Vagina (tissue), 2 donors: ENCODE data around the gene SDR9C7. TPM values are rescaled to one million over a fixed set of nuclear protein-coding genes. Genes with fewer than 3 reads are reported as not detected.
"Not testable (repeated sequence)": the region's sequence is repeated elsewhere in the genome, so short reads cannot be mapped to it uniquely, and the experiment has no call there.

ENCODE experiments used
- DNase-seq, 2 donors: peaks; one replicate each; pipeline ENCODE4 v3.0.0-alpha.2; 2017; ENCODE audit errors: extremely low spot score in 2 of 2
- H3K27ac ChIP-seq: fragments of 200-600 bp; sonication (generic); one replicate; pipeline ENCODE4 v1.5.1; 2019
- H3K27me3 ChIP-seq: fragments of 200-600 bp; sonication (generic); one replicate; pipeline ENCODE4 v1.5.1; 2019
- H3K36me3 ChIP-seq, 2 donors: fragments of 200-600 bp; sonication (generic); one replicate each; pipeline ENCODE4 v1.5.1; 2017 to 2019
- H3K4me1 ChIP-seq: fragments of 200-600 bp; sonication (generic); one replicate; pipeline ENCODE4 v1.5.1; 2019
- H3K4me3 ChIP-seq, 2 donors: fragments of 200-600 bp; sonication (generic); 1 replicate in 1 of 2; 2 replicates in 1 of 2; pipeline ENCODE4 v1.5.1; 2016 to 2019
- H3K9me3 ChIP-seq: fragments of 200-600 bp; sonication (generic); one replicate; pipeline ENCODE4 v1.5.1; 2019
- POLR2A ChIP-seq, 2 donors: fragments of 450-650 bp; IDR thresholded peaks; one replicate each; pipeline ENCODE4 v1.6.1; 2017; ENCODE audit warnings: antibody characterized with exemption in 2 of 2, mild to moderate bottlenecking in 2 of 2, moderate library complexity in 2 of 2
- POLR2AphosphoS5 ChIP-seq, 2 donors: sonication (generic); formaldehyde crosslinking; IDR thresholded peaks; one replicate each; pipeline ENCODE4 v1.9.0; 2017; ENCODE audit warnings: antibody characterized with exemption in 2 of 2, mild to moderate bottlenecking in 2 of 2, low read depth in 1 of 2; ENCODE audit not compliant: insufficient read depth in 1 of 2
- intact Hi-C: fragments of 100-400 bp; cut with DNase I; formaldehyde crosslinking; loops from one replicate; pipeline ENCODE4 v1.15.1; 2023
- total RNA-seq: library from RNA; depleted of rRNA; stranded (reverse); fragments of >200 nt; gene quantifications from one replicate; pipeline ENCODE4 v1.2.3, GENCODE V29; 2016
- TF ChIP-seq, protein P1 (sequence below), 3 experiments: fragments of 450-650 bp in 2 of 3; fragments of 200-600 bp in 1 of 3; sonication (generic) in 1 of 3; IDR thresholded peaks; one replicate each; pipeline ENCODE4 v1.5.1; 2017 to 2019; ENCODE audit warnings: antibody characterized with exemption in 3 of 3, mild to moderate bottlenecking in 2 of 3, moderate library complexity in 2 of 3

SDR9C7 gene
- total RNA-seq, 1 donor from 2014 or later = 11.0 TPM

DNA sequence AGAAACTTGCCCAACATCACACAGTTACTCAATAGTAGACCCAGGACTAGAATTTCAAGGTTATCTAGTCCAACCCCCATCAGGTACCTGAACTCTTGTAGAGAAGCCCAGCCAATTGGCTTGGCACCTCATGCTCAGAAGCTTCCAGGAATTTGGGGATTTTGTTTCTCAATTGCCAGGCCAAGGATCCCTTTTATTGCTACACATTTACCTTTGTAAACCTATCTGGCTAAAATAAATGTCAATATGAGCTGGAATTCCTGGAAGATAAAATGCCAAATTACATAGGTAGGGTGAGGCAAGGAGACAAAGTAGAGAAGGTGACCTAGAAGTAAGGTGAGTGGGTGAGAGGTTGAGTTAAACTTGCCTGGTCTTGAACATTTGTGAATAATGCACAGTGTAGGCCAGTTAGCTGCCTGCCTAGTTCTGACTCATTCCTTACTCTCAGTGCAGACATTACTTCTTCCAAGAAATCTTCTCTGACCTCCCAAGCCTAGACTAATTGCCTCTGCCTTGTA lies 36.3 kb downstream of the SDR9C7 start:
- TF ChIP-seq, protein P1, sequence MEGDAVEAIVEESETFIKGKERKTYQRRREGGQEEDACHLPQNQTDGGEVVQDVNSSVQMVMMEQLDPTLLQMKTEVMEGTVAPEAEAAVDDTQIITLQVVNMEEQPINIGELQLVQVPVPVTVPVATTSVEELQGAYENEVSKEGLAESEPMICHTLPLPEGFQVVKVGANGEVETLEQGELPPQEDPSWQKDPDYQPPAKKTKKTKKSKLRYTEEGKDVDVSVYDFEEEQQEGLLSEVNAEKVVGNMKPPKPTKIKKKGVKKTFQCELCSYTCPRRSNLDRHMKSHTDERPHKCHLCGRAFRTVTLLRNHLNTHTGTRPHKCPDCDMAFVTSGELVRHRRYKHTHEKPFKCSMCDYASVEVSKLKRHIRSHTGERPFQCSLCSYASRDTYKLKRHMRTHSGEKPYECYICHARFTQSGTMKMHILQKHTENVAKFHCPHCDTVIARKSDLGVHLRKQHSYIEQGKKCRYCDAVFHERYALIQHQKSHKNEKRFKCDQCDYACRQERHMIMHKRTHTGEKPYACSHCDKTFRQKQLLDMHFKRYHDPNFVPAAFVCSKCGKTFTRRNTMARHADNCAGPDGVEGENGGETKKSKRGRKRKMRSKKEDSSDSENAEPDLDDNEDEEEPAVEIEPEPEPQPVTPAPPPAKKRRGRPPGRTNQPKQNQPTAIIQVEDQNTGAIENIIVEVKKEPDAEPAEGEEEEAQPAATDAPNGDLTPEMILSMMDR (IDR thresholded peaks at IDR 0.05) = no peak
- TF ChIP-seq POLR2A (IDR thresholded peaks at IDR 0.05) = no peak
- TF ChIP-seq POLR2AphosphoS5 (IDR thresholded peaks at IDR 0.05; ENCODE audit: insufficient read depth in 1 of 2, low read depth in 1 of 2) = peak in 1 of 2 donors; percentile 33
- H3K27ac ChIP-seq = no peak overlapping the region
- no peaks in the 10 kb centered on the region for H3K4me1 ChIP-seq
- no peaks in the 10 kb centered on the region for H3K27me3 ChIP-seq
- peaks cover 10% of the 10 kb centered on the region for H3K9me3 ChIP-seq
- no peaks in the 10 kb centered on the region for H3K36me3 ChIP-seq
- no peak overlapping the region for H3K4me3 ChIP-seq
- intact Hi-C loops = no loop called here
- no peak for DNase-seq

DNA sequence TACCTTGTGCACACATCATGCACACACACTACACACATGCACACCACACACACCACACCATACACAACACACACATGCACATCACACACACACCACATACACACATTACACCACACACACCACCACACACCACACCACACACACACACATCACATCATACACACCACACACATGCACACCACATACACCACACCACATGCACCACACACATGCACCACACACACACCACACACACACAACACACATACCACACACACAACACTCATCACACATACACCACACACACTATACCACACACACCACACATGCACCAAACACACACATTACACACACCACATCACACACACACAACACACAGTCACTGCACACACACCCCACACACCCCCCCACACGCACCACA lies 38.1 kb downstream of the SDR9C7 start:
- Histone ChIP-seq H3K4me3 (no peak overlapping the region), H3K27ac (no peak overlapping the region), H3K36me3 (no peaks in the 10 kb centered on the region), H3K4me1 (no peaks in the 10 kb centered on the region), H3K9me3 (peaks cover 8% of the 10 kb centered on the region), H3K27me3 (no peaks in the 10 kb centered on the region)
- intact Hi-C loops = no loop called here
- no peak for DNase-seq
- TF ChIP-seq POLR2A (IDR thresholded peaks at IDR 0.05) (no peak), POLR2AphosphoS5 (IDR thresholded peaks at IDR 0.05; ENCODE audit: insufficient read depth in 1 of 2, low read depth in 1 of 2) (no peak)
- TF ChIP-seq, protein P1 (IDR thresholded peaks at IDR 0.05) = no peak

DNA sequence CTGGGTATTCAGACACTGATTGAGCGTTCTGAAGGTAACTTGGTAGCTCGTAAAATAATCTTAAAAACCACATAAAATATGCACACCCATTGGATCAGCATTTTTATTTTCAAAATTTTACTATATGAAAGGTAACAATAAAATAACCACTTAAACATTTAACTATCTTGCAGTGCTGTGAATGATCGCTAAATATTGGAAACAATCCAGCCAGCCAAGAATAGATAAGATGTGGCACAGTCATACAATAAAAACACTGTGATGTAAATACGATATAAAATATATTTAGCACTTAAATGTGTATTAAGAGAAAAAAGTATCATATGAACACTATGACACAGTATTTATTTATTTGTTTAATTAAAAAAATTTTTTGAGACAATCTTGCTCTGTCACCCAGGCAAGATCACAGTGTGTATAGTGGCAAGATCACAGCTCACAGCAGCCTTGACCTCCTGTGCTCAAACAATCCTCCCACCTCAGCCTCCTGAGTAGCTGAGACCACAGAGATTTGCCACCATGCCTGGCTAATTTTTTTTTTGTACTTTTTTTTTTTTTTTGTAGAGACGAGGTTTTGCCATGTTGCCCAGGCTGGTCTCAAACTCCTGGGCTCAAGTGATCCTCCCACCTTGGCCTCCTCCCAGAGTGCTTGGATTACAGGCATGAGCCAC lies 39.4 kb downstream of the SDR9C7 start:
- intact Hi-C loops = no loop called here
- Histone ChIP-seq H3K4me1 (no peaks in the 10 kb centered on the region), H3K36me3 (no peaks in the 10 kb centered on the region), H3K4me3 (no peak overlapping the region), H3K27ac (no peak overlapping the region), H3K9me3 (no peaks in the 10 kb centered on the region), H3K27me3 (no peaks in the 10 kb centered on the region)
- TF ChIP-seq POLR2AphosphoS5 (IDR thresholded peaks at IDR 0.05; ENCODE audit: insufficient read depth in 1 of 2, low read depth in 1 of 2) (no peak), POLR2A (IDR thresholded peaks at IDR 0.05) (no peak)
- TF ChIP-seq, protein P1 (IDR thresholded peaks at IDR 0.05) = no peak
- no peak for DNase-seq

DNA sequence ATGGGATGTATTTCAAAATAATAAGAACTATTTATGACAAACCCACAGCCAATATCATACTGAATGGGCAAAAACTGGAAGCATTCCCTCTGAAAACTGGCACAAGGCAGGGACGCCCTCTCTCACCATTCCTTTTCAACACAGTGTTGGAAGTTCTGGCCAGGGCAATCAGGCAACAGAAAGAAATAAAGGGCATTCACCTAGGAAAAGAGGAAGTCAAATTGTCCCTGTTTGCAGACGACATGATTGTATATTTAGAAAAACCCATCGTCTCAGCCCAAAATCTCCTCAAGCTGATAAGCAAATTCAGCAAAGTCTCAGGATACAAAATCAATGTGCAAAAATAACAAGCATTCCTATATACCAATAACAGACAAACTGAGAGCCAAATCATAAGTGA lies 42.3 kb downstream of the SDR9C7 start:
- H3K36me3 ChIP-seq, H3K4me1 ChIP-seq, H3K27ac ChIP-seq, H3K9me3 ChIP-seq, H3K27me3 ChIP-seq, intact Hi-C loops, H3K4me3 ChIP-seq, DNase-seq: not testable (repeated sequence)

DNA sequence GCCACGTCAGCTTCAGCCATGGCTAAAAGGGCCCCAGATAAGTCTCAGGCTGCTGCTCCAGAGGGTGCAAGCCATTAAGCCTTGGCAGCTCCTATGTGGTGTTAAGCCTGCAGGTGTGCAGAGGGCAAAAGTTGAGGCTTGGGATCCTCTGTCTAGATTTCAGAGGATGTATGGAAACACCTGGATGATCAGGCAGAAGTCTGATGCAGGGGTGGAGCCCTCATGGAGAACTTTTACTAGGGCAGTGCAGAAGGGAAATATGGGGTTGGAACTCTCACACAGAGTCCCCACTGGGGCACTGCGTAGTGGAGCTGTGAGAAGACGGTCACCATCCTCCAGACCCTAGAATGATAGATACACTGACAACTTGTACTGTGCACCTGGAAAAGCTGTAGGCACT lies 47.9 kb downstream of the SDR9C7 start:
- no peaks in the 10 kb centered on the region for H3K36me3 ChIP-seq
- no peaks in the 10 kb centered on the region for H3K4me1 ChIP-seq
- H3K4me3 ChIP-seq = no peak overlapping the region
- TF ChIP-seq, protein P1 (IDR thresholded peaks at IDR 0.05) = no peak
- no peak for TF ChIP-seq POLR2AphosphoS5 (IDR thresholded peaks at IDR 0.05; ENCODE audit: insufficient read depth in 1 of 2, low read depth in 1 of 2)
- no peaks in the 10 kb centered on the region for H3K9me3 ChIP-seq
- intact Hi-C loops = no loop called here
- no peak overlapping the region for H3K27ac ChIP-seq
- DNase-seq = no peak
- H3K27me3 ChIP-seq = no peaks in the 10 kb centered on the region
